Measurements from ENCODE around the gene C22orf39. TPM values are rescaled to one million over a fixed set of nuclear protein-coding genes. Genes with fewer than 3 reads are reported as not detected.

Gene C22orf39
- total and polyA plus RNA-seq, 4 donors = 11.3 to 22.4 (median 13.5) TPM

GRCh38 chr22:19398652-19399051, 48.9 kb downstream of the C22orf39 start:
- H3K9ac ChIP-seq (ENCODE audit: low read depth in 1 of 2, low read length in 2 of 2) = no peak overlapping the region
- WGBS = 94% methylated on average over 2 of the region's 2 CpGs

DNA sequence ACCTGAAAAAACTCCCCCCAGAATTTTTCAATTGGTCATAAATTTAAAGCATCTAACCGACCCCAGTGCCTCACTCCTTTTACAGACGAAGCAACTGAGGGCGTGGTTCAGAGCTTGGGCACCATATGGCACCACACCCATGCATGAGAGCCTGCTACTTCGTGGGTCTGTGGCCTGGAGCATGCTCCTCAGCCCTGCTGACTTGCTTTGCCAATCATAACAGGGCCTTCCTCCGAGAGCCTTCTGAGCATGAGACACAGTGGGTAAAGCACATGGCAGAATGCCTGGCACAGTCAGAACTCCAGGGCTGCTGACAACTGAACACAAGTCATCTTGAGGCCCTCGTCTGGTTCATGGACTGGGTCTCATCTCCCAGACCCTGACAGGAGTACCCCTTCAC, 49.3 kb downstream of the C22orf39 start:
- Histone ChIP-seq H3K36me3 (ENCODE audit: control insufficient read depth in 4 of 4, insufficient read depth in 3 of 4, low read depth in 1 of 4, low read length in 3 of 4) (peaks cover 23 to 77% (median 57%) of the 10 kb centered on the region in 4 donors), H3K4me3 (ENCODE audit: low read depth in 1 of 3, low read length in 3 of 3) (no peak overlapping the region), H3K9ac (ENCODE audit: low read depth in 1 of 2, low read length in 2 of 2) (no peak overlapping the region), H3K4me1 (ENCODE audit: control insufficient read depth in 4 of 4, insufficient read depth in 4 of 4, low read length in 3 of 4) (no peaks in the 10 kb centered on the region), H3K9me3 (ENCODE audit: control insufficient read depth in 4 of 4, low read length in 3 of 4) (no peaks in the 10 kb centered on the region), H3K27ac (ENCODE audit: low read depth in 1 of 2, low read length in 2 of 2) (no peak overlapping the region), H3K27me3 (ENCODE audit: control insufficient read depth in 4 of 4, insufficient read depth in 4 of 4, low read length in 3 of 4) (no peaks in the 10 kb centered on the region)
- 88% methylated on average over 6 of the region's 6 CpGs for WGBS
- DNase-seq (ENCODE audit: low spot score) = peak; percentile 71
- TF ChIP-seq JUND (IDR thresholded peaks at IDR 0.05) (no peak), RAD21 (IDR thresholded peaks at IDR 0.05) (no peak), MAX (IDR thresholded peaks at IDR 0.05) (no peak), REST (IDR thresholded peaks at IDR 0.05) (no peak), EGR1 (IDR thresholded peaks at IDR 0.05; ENCODE audit: low read depth in 2 of 2) (no peak), RXRA (IDR thresholded peaks at IDR 0.05) (no peak), GABPA (IDR thresholded peaks at IDR 0.05 in 1 of 2, conservative IDR thresholded peaks at IDR 0.05 in 1 of 2) (no peak), TAF1 (conservative IDR thresholded peaks at IDR 0.05) (no peak), SP1 (IDR thresholded peaks at IDR 0.05) (no peak), HNF4G (IDR thresholded peaks at IDR 0.05) (no peak), FOXA1 (IDR thresholded peaks at IDR 0.05) (no peak), CTCF (IDR thresholded peaks at IDR 0.05; ENCODE audit: low read depth, low read length, missing input control) (no peak), NR2F2 (IDR thresholded peaks at IDR 0.05) (no peak), YY1 (IDR thresholded peaks at IDR 0.05) (no peak), FOXA2 (IDR thresholded peaks at IDR 0.05) (no peak), HNF4A (conservative IDR thresholded peaks at IDR 0.05) (no peak)
- TF ChIP-seq, protein P1, sequence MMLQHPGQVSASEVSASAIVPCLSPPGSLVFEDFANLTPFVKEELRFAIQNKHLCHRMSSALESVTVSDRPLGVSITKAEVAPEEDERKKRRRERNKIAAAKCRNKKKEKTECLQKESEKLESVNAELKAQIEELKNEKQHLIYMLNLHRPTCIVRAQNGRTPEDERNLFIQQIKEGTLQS (IDR thresholded peaks at IDR 0.05) = no peak

More at GRCh38 chr22:19398652-19399051, 48.9 kb downstream of the C22orf39 start:
- no peaks in the 10 kb centered on the region for H3K4me1 ChIP-seq (ENCODE audit: control insufficient read depth in 4 of 4, insufficient read depth in 4 of 4, low read length in 3 of 4)
- H3K9me3 ChIP-seq (ENCODE audit: control insufficient read depth in 4 of 4, low read length in 3 of 4) = no peaks in the 10 kb centered on the region
- H3K27ac ChIP-seq (ENCODE audit: low read depth in 1 of 2, low read length in 2 of 2) = no peak overlapping the region
- H3K4me3 ChIP-seq (ENCODE audit: low read depth in 1 of 3, low read length in 3 of 3) = no peak overlapping the region
- peaks cover 23 to 75% (median 55%) of the 10 kb centered on the region in 4 donors for H3K36me3 ChIP-seq (ENCODE audit: control insufficient read depth in 4 of 4, insufficient read depth in 3 of 4, low read depth in 1 of 4, low read length in 3 of 4)
- no peak for DNase-seq (ENCODE audit: low spot score)
- TF ChIP-seq YY1 (IDR thresholded peaks at IDR 0.05) = no peak
- no peak for TF ChIP-seq HNF4G (IDR thresholded peaks at IDR 0.05)
- no peak for TF ChIP-seq TAF1 (conservative IDR thresholded peaks at IDR 0.05)
- TF ChIP-seq CTCF (IDR thresholded peaks at IDR 0.05; ENCODE audit: low read depth, low read length, missing input control) = no peak
- no peak for TF ChIP-seq NR2F2 (IDR thresholded peaks at IDR 0.05)
- H3K27me3 ChIP-seq (ENCODE audit: control insufficient read depth in 4 of 4, insufficient read depth in 4 of 4, low read length in 3 of 4) = no peaks in the 10 kb centered on the region

Measured in liver (tissue), 9 donors.